HEK293T (cell line): ENCODE data around the gene BST1.
"Not testable (repeated sequence)": the region's sequence is repeated elsewhere in the genome, so short reads cannot be mapped to it uniquely, and the experiment has no call there.

Source experiments
- CTCF ChIA-PET: fragments of 350-600 bp; formaldehyde crosslinking; extraction: SDS; loops from one replicate; lab custom pipeline; 2021; ENCODE audit warnings: antibody characterized with exemption, inconsistent platforms; lab: Yijun Ruan, JAX
- POLR2A ChIA-PET: fragments of 350-600 bp; formaldehyde crosslinking; extraction: SDS; loops from one replicate; lab custom pipeline; 2020; ENCODE audit warnings: antibody characterized with exemption, inconsistent platforms; lab: Yijun Ruan, JAX
- DNase-seq: peaks from one replicate; pipeline ENCODE4 v3.0.0; 2012; ENCODE audit warnings: mixed read lengths; ENCODE audit errors: extremely low spot score
- ARNT ChIP-seq: fragments of 450-650 bp; IDR thresholded peaks from 2 replicates; pipeline ENCODE4 v1.6.1; 2017; ENCODE audit warnings: mild to moderate bottlenecking
- BHLHE40 ChIP-seq: fragments of 450-650 bp; IDR thresholded peaks from 2 replicates; pipeline ENCODE4 v1.6.1; 2016; ENCODE audit warnings: mild to moderate bottlenecking, moderate library complexity, borderline replicate concordance
- CTBP1 ChIP-seq: fragments of 450-650 bp; IDR thresholded peaks from 2 replicates; pipeline ENCODE4 v1.6.1; 2016; ENCODE audit warnings: borderline replicate concordance
- ELF4 ChIP-seq: fragments of 450-650 bp; IDR thresholded peaks from 2 replicates; pipeline ENCODE4 v1.6.1; 2017; ENCODE audit warnings: antibody characterized with exemption
- FOXA1 ChIP-seq: fragments of 450-650 bp; IDR thresholded peaks from 2 replicates; pipeline ENCODE4 v1.6.1; 2016; ENCODE audit warnings: mild to moderate bottlenecking
- FOXK2 ChIP-seq: fragments of 450-650 bp; IDR thresholded peaks from 2 replicates; pipeline ENCODE4 v1.6.1; 2016; ENCODE audit warnings: mild to moderate bottlenecking
- FOXM1 ChIP-seq: fragments of 450-650 bp; IDR thresholded peaks from 2 replicates; pipeline ENCODE4 v1.6.1; 2017; ENCODE audit warnings: mild to moderate bottlenecking, borderline replicate concordance
- HDGF ChIP-seq: fragments of 450-650 bp; IDR thresholded peaks from 2 replicates; pipeline ENCODE4 v1.6.1; 2017; ENCODE audit warnings: antibody characterized with exemption, borderline replicate concordance
- L3MBTL2 ChIP-seq: fragments of 450-650 bp; conservative IDR thresholded peaks from 2 replicates; pipeline ENCODE4 v1.6.1; 2016; ENCODE audit warnings: mild to moderate bottlenecking
- LEF1 ChIP-seq: fragments of 450-650 bp; IDR thresholded peaks from 2 replicates; pipeline ENCODE4 v1.6.1; 2017; ENCODE audit warnings: mild to moderate bottlenecking, borderline replicate concordance
- NFRKB ChIP-seq: fragments of 450-650 bp; IDR thresholded peaks from 2 replicates; pipeline ENCODE4 v1.6.1; 2016; ENCODE audit warnings: mild to moderate bottlenecking, moderate library complexity
- PKNOX1 ChIP-seq: fragments of 450-650 bp; IDR thresholded peaks from 2 replicates; pipeline ENCODE4 v1.6.1; 2016
- SP1 ChIP-seq: fragments of 450-650 bp; IDR thresholded peaks from 2 replicates; pipeline ENCODE4 v1.6.1; 2017
- SUZ12 ChIP-seq: fragments of 450-650 bp; IDR thresholded peaks from 2 replicates; pipeline ENCODE4 v1.6.1; 2016; ENCODE audit warnings: mild to moderate bottlenecking
- TARDBP ChIP-seq: fragments of 450-650 bp; IDR thresholded peaks from 2 replicates; pipeline ENCODE4 v1.6.1; 2016
- ZNF384 ChIP-seq: fragments of 450-650 bp; IDR thresholded peaks from 2 replicates; pipeline ENCODE4 v1.6.1; 2016

Gene BST1

GRCh38 chr4:15720851-15721250 lies 18.0 kb downstream of the BST1 start:
- ChIA-PET POLR2A (no interaction called here), CTCF (no interaction called here)
- TF ChIP-seq TARDBP (no peak), NFRKB (no peak), ELF4 (no peak), FOXK2 (no peak), SUZ12 (no peak), ZNF384 (no peak), PKNOX1 (no peak), CTBP1 (no peak), BHLHE40 (no peak)
- DNase-seq: no peak

GRCh38 chr4:15725608-15726007 lies 22.7 kb downstream of the BST1 start:
- TF ChIP-seq ZNF384 (peak; percentile 66; the same call in 1 of the 2 replicates), FOXK2 (no peak)
- ChIA-PET CTCF (interaction anchor here (0.6 kb wide), 1 partner anchor 1508 kb away, joined by 3 read pairs; no protein-coding TSS in a partner anchor), POLR2A (no interaction called here)
- no peak for DNase-seq

GRCh38 chr4:15729910-15730533 lies 27.2 kb downstream of the BST1 start:
- POLR2A ChIA-PET: no interaction called here

GRCh38 chr4:15733061-15733460 lies 30.2 kb downstream of the BST1 start:
- CTCF ChIA-PET, POLR2A ChIA-PET, DNase-seq: not testable (repeated sequence)

More at GRCh38 chr4:15729910-15730533, 27.2 kb downstream of the BST1 start:
- peak; percentile 63 for DNase-seq
- CTCF ChIA-PET: no interaction called here
- TF ChIP-seq FOXK2: no peak
- TF ChIP-seq ELF4: no peak
- no peak for TF ChIP-seq ARNT
- TF ChIP-seq CTBP1: no peak
- no peak for TF ChIP-seq L3MBTL2
- no peak for TF ChIP-seq SP1
- TF ChIP-seq FOXA1: no peak
- TF ChIP-seq HDGF: no peak
- no peak for TF ChIP-seq LEF1
- TF ChIP-seq SUZ12: no peak
- no peak for TF ChIP-seq BHLHE40
- TF ChIP-seq ZNF384: no peak
- no peak for TF ChIP-seq NFRKB
- TF ChIP-seq PKNOX1: no peak
- no peak for TF ChIP-seq FOXM1
- no peak for TF ChIP-seq TARDBP

GRCh38 chr4:15735536-15735935 lies 32.7 kb downstream of the BST1 start:
- no peak for TF ChIP-seq FOXK2
- no peak for TF ChIP-seq SP1
- no peak for TF ChIP-seq CTBP1
- POLR2A ChIA-PET: no interaction called here
- CTCF ChIA-PET: no interaction called here
- no peak for DNase-seq

GRCh38 chr4:15736514-15737050 lies 33.7 kb downstream of the BST1 start:
- CTCF ChIA-PET: no interaction called here
- POLR2A ChIA-PET: no interaction called here
- TF ChIP-seq BHLHE40 (no peak), L3MBTL2 (no peak), CTBP1 (no peak), TARDBP (no peak), SP1 (no peak), SUZ12 (no peak), NFRKB (no peak), PKNOX1 (no peak), ARNT (no peak), LEF1 (no peak), ELF4 (no peak)
- DNase-seq: no peak

- ChIA-PET CTCF (interaction anchor here (0.6 kb wide), 1 partner anchor 145 kb away, joined by 4 read pairs; no protein-coding TSS in a partner anchor), POLR2A (no interaction called here)
- no peak for TF ChIP-seq SP1
- no peak for TF ChIP-seq NFRKB
- no peak for TF ChIP-seq HDGF
- no peak for TF ChIP-seq SUZ12
- no peak for TF ChIP-seq ARNT
- TF ChIP-seq FOXM1: no peak
- TF ChIP-seq ZNF384: no peak
- no peak for TF ChIP-seq PKNOX1
- no peak for TF ChIP-seq TARDBP
- no peak for TF ChIP-seq ELF4
- no peak for TF ChIP-seq FOXK2
- TF ChIP-seq LEF1: no peak
- no peak for TF ChIP-seq BHLHE40
- no peak for TF ChIP-seq CTBP1
- DNase-seq: no peak
Observed at GRCh38 chr4:15737255-15737654, 34.4 kb downstream of the BST1 start.
